Measurements from ENCODE around the gene TAF6. TPM values are rescaled to one million over a fixed set of nuclear protein-coding genes. Genes with fewer than 3 reads are reported as not detected.
"Not testable (repeated sequence)": the region's sequence is repeated elsewhere in the genome, so short reads cannot be mapped to it uniquely, and the experiment has no call there.

The TAF6 gene
- total RNA-seq, 6 experiments from 2014 or later = 66.4 to 78.6 (median 77.4) TPM

DNA sequence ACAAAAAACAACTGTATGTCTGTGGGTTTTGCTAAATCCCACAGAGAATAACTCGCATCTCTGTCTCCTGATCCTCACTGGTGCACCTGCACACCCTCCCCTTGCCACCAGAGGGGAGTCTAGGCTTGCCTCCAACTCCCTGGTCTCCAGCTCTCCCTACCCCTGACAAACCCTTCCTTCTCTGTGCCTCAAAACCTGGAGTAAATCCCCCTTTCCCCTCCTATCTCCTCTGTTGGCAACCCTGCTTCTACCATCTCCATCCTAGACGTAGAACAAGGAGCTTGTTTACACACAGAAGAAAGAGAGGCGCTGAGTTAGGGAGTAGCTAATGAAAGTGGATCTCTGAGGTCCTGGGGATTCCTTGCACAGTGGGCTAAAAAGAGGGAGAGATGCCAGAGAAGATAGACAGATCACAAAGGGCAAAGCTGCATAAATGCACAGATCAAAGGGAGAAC, 13.6 kb upstream of the TAF6 start:
- Mint-ChIP-seq H3K27me3 (ENCODE audit: insufficient read depth) (no peaks in the 10 kb centered on the region; the same call in 1 of the 2 replicates), H3K4me3 (0 out of 2 replicates have a peak overlapping the region, but pooled peaks have one; percentile 27), H3K27ac (no peak overlapping the region; the same call in 1 of the 2 replicates), H3K9me3 (no peaks in the 10 kb centered on the region), H3K36me3 (ENCODE audit: low read depth) (no peaks in the 10 kb centered on the region), H3K4me1 (ENCODE audit: low read depth) (peaks cover 23% of the 10 kb centered on the region)
- peak; percentile 60 for DNase-seq
- TF ChIP-seq, protein P1, sequence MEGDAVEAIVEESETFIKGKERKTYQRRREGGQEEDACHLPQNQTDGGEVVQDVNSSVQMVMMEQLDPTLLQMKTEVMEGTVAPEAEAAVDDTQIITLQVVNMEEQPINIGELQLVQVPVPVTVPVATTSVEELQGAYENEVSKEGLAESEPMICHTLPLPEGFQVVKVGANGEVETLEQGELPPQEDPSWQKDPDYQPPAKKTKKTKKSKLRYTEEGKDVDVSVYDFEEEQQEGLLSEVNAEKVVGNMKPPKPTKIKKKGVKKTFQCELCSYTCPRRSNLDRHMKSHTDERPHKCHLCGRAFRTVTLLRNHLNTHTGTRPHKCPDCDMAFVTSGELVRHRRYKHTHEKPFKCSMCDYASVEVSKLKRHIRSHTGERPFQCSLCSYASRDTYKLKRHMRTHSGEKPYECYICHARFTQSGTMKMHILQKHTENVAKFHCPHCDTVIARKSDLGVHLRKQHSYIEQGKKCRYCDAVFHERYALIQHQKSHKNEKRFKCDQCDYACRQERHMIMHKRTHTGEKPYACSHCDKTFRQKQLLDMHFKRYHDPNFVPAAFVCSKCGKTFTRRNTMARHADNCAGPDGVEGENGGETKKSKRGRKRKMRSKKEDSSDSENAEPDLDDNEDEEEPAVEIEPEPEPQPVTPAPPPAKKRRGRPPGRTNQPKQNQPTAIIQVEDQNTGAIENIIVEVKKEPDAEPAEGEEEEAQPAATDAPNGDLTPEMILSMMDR (IDR thresholded peaks at IDR 0.05) = peak; percentile 88

DNA sequence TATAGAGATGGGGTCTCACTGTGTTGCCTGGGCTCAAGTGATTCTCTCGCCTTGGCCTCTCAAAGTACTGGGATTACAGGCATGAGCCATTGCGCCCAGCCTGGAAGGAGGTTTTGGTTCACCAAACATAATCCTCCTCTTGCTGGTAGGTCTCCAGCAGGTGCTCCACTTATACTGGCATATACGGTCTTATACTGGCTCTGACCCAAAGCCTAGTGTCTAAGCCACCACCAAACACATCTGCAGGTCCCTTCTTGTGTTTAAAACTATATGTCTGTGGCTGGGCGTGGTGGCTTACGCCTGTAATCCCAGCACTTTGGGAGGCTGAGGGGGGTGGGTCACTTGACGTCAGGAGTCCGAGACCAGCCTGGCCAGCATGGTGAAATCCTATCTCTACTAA, 13.0 kb upstream of the TAF6 start:
- H3K9me3 Mint-ChIP-seq = no peaks in the 10 kb centered on the region
- peaks cover 23% of the 10 kb centered on the region for H3K4me1 Mint-ChIP-seq (ENCODE audit: low read depth)
- H3K4me3 Mint-ChIP-seq = no peak overlapping the region
- no peaks in the 10 kb centered on the region; the same call in 1 of the 2 replicates for H3K27me3 Mint-ChIP-seq (ENCODE audit: insufficient read depth)
- H3K36me3 Mint-ChIP-seq (ENCODE audit: low read depth) = no peaks in the 10 kb centered on the region
- no peak overlapping the region for H3K27ac Mint-ChIP-seq
- no peak for DNase-seq
- TF ChIP-seq, protein P1 (IDR thresholded peaks at IDR 0.05) = no peak

DNA sequence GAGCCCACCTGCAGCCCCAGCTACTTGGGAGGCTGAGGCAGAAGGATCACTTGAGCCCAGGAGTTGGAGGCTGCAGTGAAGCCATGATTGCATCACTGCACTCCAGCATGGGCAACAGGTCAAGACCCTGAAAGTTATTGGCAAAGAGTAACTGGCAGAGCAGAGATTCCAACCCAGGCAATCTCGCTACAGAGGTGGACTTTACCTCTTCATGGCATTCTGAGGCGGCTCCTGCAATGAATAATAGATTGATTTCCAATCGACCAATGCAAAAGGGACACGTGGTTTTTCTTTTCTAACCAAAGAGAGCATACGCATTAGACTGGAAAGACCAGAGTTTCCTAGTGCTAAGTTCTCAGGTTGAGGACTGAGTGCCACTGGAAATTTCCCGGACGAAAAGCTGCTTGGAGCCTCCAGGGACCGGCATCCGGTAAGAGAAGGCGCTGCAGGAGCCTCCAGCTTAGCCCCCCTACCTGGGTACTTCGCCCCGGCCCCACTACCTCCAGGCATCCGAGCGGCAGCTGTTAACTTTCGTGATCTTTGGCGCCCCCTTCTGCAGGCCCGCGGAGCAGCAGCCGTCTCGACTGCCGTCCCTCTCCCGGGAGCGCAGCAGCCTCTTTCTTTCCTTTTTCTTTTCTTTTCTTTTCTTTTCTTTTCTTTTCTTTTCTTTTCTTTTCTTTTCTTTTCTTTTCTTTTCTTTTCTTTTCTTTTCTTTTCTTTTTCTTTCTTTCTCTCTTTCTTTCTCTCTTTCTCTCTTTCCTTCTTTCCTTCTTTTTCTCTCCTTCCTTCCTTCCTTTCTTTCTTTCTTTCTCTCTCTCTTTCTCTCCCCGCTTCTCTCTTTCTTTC, 11.7 kb upstream of the TAF6 start:
- peaks cover 23% of the 10 kb centered on the region for H3K4me1 Mint-ChIP-seq (ENCODE audit: low read depth)
- H3K9me3 Mint-ChIP-seq = no peaks in the 10 kb centered on the region
- TF ChIP-seq, protein P1 (IDR thresholded peaks at IDR 0.05) = peak; percentile 90
- peaks cover 6% of the 10 kb centered on the region for H3K27me3 Mint-ChIP-seq (ENCODE audit: insufficient read depth)
- no peak for DNase-seq
- H3K4me3 Mint-ChIP-seq = peak overlapping the region; percentile 72
- no peak overlapping the region for H3K27ac Mint-ChIP-seq
- no peaks in the 10 kb centered on the region for H3K36me3 Mint-ChIP-seq (ENCODE audit: low read depth)

DNA sequence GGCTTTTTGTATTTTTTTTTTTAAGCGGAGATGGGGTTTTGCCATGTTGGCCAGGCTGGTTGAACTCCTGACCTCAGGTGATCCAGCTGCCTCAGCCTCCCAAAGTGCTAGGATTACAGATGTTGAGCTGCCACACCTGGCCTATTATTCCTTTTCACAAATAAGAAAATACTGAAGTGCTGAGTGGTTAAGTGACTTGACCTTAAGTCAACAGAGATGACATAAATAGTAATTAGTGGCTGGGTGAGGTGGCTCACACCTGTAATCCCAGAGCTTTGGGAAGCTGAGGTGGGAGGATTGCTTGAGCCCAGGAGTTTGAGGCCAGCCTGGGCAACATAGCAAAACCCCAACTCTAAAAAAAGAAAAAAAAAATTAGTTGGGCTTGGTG, 11.1 kb upstream of the TAF6 start:
- peaks cover 23% of the 10 kb centered on the region for H3K4me1 Mint-ChIP-seq (ENCODE audit: low read depth)
- not testable (repeated sequence) for H3K27ac Mint-ChIP-seq; H3K4me3 Mint-ChIP-seq; H3K36me3 Mint-ChIP-seq (ENCODE audit: low read depth); H3K9me3 Mint-ChIP-seq; DNase-seq; H3K27me3 Mint-ChIP-seq (ENCODE audit: insufficient read depth)

DNA sequence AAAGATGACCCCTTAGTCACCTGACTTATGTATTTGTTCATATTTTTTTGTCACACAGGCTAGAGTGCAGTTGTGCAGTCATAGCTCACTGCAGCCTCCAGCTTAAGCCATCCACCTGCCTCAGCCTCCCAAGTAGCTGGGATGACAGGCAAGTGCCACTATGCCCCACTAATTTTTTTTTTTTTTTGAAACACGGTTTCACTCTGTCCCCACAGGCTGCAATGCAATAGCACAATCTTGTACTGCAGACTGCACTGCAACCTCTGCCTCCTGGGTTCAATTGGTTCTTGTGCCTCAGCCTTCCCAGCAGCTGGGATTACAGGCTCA, 9.4 kb upstream of the TAF6 start:
- peaks cover 6% of the 10 kb centered on the region for H3K27me3 Mint-ChIP-seq (ENCODE audit: insufficient read depth)
- H3K27ac Mint-ChIP-seq = 0 out of 2 replicates have a peak overlapping the region, but pooled peaks have one; percentile 76
- peak overlapping the region; percentile 84 for H3K4me3 Mint-ChIP-seq
- H3K9me3 Mint-ChIP-seq = no peaks in the 10 kb centered on the region
- H3K4me1 Mint-ChIP-seq (ENCODE audit: low read depth) = peaks cover 23% of the 10 kb centered on the region
- TF ChIP-seq, protein P1 (IDR thresholded peaks at IDR 0.05) = no peak
- no peaks in the 10 kb centered on the region; the same call in 1 of the 2 replicates for H3K36me3 Mint-ChIP-seq (ENCODE audit: low read depth)
- DNase-seq = no peak

Data from HFFc6 (cell line).